Subcutaneous abdominal adipose tissue (tissue), 5 donors: Measurements from ENCODE around the gene MYCN.

Experiments
- H3K27ac ChIP-seq: one replicate; pipeline ENCODE4 v1.7.0; 2013; ENCODE audit warnings: low read depth, mild to moderate bottlenecking, inconsistent platforms, low read length, moderate library complexity
- H3K27me3 ChIP-seq, 5 donors: one replicate each; pipeline ENCODE4 v1.7.0; 2013; ENCODE audit warnings: low read length in 5 of 5, inconsistent platforms in 1 of 5; ENCODE audit not compliant: control insufficient read depth in 5 of 5, insufficient read depth in 4 of 5
- H3K36me3 ChIP-seq, 5 donors: one replicate each; pipeline ENCODE4 v1.7.0; 2013; ENCODE audit warnings: low read length in 5 of 5; ENCODE audit not compliant: control insufficient read depth in 5 of 5, insufficient read depth in 5 of 5
- H3K4me1 ChIP-seq, 5 donors: one replicate each; pipeline ENCODE4 v1.7.0; 2013; ENCODE audit warnings: low read length in 5 of 5, mild to moderate bottlenecking in 3 of 5, moderate library complexity in 1 of 5; ENCODE audit not compliant: control insufficient read depth in 5 of 5, insufficient read depth in 5 of 5
- H3K4me3 ChIP-seq, 5 donors: one replicate each; pipeline ENCODE4 v1.7.0; 2013; ENCODE audit warnings: low read length in 5 of 5, low read depth in 1 of 5
- H3K9ac ChIP-seq, 5 donors: one replicate each; pipeline ENCODE4 v1.7.0; 2013; ENCODE audit warnings: low read length in 5 of 5, mild to moderate bottlenecking in 4 of 5, moderate library complexity in 3 of 5
- H3K9me3 ChIP-seq, 5 donors: one replicate each; pipeline ENCODE4 v1.7.0; 2013; ENCODE audit warnings: low read length in 5 of 5; ENCODE audit not compliant: control insufficient read depth in 5 of 5
- donor health status: healthy.
- donor health status: healthy.
- donor health status: healthy.
- donor health status: healthy.
- donor health status: healthy.

MYCN gene

GRCh38 chr2:15969214-15969613 lies 28.9 kb downstream of the MYCN start:
- H3K9me3 ChIP-seq, result no peaks in the 10 kb centered on the region
- H3K27ac ChIP-seq, result no peak overlapping the region
- H3K9ac ChIP-seq, result no peak overlapping the region
- no peak overlapping the region for H3K4me3 ChIP-seq
- H3K4me1 ChIP-seq, result peaks cover 0 to 6% (median 0%) of the 10 kb centered on the region in 5 donors
- no peaks in the 10 kb centered on the region for H3K36me3 ChIP-seq
- H3K27me3 ChIP-seq, result peaks cover 0 to 5% (median 3%) of the 10 kb centered on the region in 5 donors

- Histone ChIP-seq H3K9me3 (no peaks in the 10 kb centered on the region), H3K36me3 (no peaks in the 10 kb centered on the region), H3K9ac (no peak overlapping the region), H3K27me3 (peaks cover 0 to 5% (median 3%) of the 10 kb centered on the region in 5 donors), H3K4me3 (no peak overlapping the region), H3K27ac (no peak overlapping the region), H3K4me1 (peaks cover 0 to 1% (median 0%) of the 10 kb centered on the region in 5 donors)
These were observed 30.4 kb downstream of the MYCN start for GRCh38 chr2:15970701-15971100.

GRCh38 chr2:15971351-15971750 lies 31.0 kb downstream of the MYCN start:
- Histone ChIP-seq H3K4me3 (no peak overlapping the region), H3K9me3 (no peaks in the 10 kb centered on the region), H3K27ac (no peak overlapping the region), H3K4me1 (no peaks in the 10 kb centered on the region), H3K36me3 (no peaks in the 10 kb centered on the region), H3K9ac (no peak overlapping the region), H3K27me3 (peaks cover 0 to 5% (median 3%) of the 10 kb centered on the region in 5 donors)

GRCh38 chr2:15971831-15972522 lies 31.6 kb downstream of the MYCN start:
- no peak overlapping the region for H3K9ac ChIP-seq
- H3K36me3 ChIP-seq, result no peaks in the 10 kb centered on the region
- H3K4me3 ChIP-seq, result no peak overlapping the region
- H3K4me1 ChIP-seq, result no peaks in the 10 kb centered on the region
- no peak overlapping the region for H3K27ac ChIP-seq
- no peaks in the 10 kb centered on the region for H3K9me3 ChIP-seq
- H3K27me3 ChIP-seq, result peaks cover 0 to 5% (median 3%) of the 10 kb centered on the region in 5 donors

- Histone ChIP-seq H3K27me3 (peaks cover 0 to 5% (median 3%) of the 10 kb centered on the region in 5 donors), H3K36me3 (no peaks in the 10 kb centered on the region), H3K9me3 (no peaks in the 10 kb centered on the region), H3K9ac (no peak overlapping the region), H3K4me3 (no peak overlapping the region), H3K4me1 (no peaks in the 10 kb centered on the region), H3K27ac (no peak overlapping the region)
These were observed 33.4 kb downstream of the MYCN start for GRCh38 chr2:15973481-15974401.

- no peak overlapping the region for H3K9ac ChIP-seq
- no peak overlapping the region for H3K4me3 ChIP-seq
- H3K4me1 ChIP-seq, result no peaks in the 10 kb centered on the region
- H3K9me3 ChIP-seq, result no peaks in the 10 kb centered on the region
- H3K36me3 ChIP-seq, result no peaks in the 10 kb centered on the region
- no peak overlapping the region for H3K27ac ChIP-seq
- H3K27me3 ChIP-seq, result peaks cover 0 to 5% (median 3%) of the 10 kb centered on the region in 5 donors
These were observed 34.4 kb downstream of the MYCN start for GRCh38 chr2:15974565-15975260.

GRCh38 chr2:15975261-15975600 lies 34.9 kb downstream of the MYCN start:
- Histone ChIP-seq H3K9ac (no peak overlapping the region), H3K4me3 (no peak overlapping the region), H3K4me1 (no peaks in the 10 kb centered on the region), H3K27me3 (peaks cover 0 to 5% (median 3%) of the 10 kb centered on the region in 5 donors), H3K36me3 (no peaks in the 10 kb centered on the region), H3K9me3 (no peaks in the 10 kb centered on the region), H3K27ac (no peak overlapping the region)

GRCh38 chr2:15975676-15976075 lies 35.3 kb downstream of the MYCN start:
- Histone ChIP-seq H3K4me1 (no peaks in the 10 kb centered on the region), H3K9me3 (no peaks in the 10 kb centered on the region), H3K27ac (no peak overlapping the region), H3K36me3 (no peaks in the 10 kb centered on the region), H3K4me3 (no peak overlapping the region), H3K27me3 (peaks cover 0 to 5% (median 2%) of the 10 kb centered on the region in 5 donors), H3K9ac (no peak overlapping the region)

- no peak overlapping the region for H3K4me3 ChIP-seq
- no peaks in the 10 kb centered on the region for H3K4me1 ChIP-seq
- no peak overlapping the region for H3K9ac ChIP-seq
- H3K27ac ChIP-seq, result no peak overlapping the region
- H3K9me3 ChIP-seq, result no peaks in the 10 kb centered on the region
- H3K36me3 ChIP-seq, result no peaks in the 10 kb centered on the region
- H3K27me3 ChIP-seq, result peaks cover 0 to 3% (median 0%) of the 10 kb centered on the region in 5 donors
These were observed 36.0 kb downstream of the MYCN start for GRCh38 chr2:15976354-15976753.
